OCI-LY7 (cell line): ENCODE measurements around the gene ZYX. TPM values are rescaled to one million over a fixed set of nuclear protein-coding genes. Genes with fewer than 3 reads are reported as not detected.

Experiments
- BruUV-seq: library from RNA; stranded (reverse); fragments of 400-500 nt; replicated peaks from 2 replicates; lab custom pipeline; 2021; lab: Mats Ljungman, UMichigan
- CTCF ChIA-PET: fragments of 300-600 bp; sonication (Branson Sonifier 250); formaldehyde crosslinking; loops from one replicate; lab custom pipeline; 2022; ENCODE audit warnings: antibody characterized with exemption; ENCODE audit not compliant: unreplicated experiment; lab: Charles Lee
- POLR2A ChIA-PET: fragments of 300-600 bp; sonication (Branson Sonifier 250); formaldehyde crosslinking; loops from one replicate; lab custom pipeline; 2022; ENCODE audit warnings: antibody characterized with exemption; lab: Charles Lee
- DNase-seq: peaks from one replicate; pipeline ENCODE4 v3.0.0-alpha.2; 2015; ENCODE audit warnings: low spot score
- H2AFZ ChIP-seq: fragments of 200-600 bp; sonication (generic), shearing (Covaris generic); 2 replicates; pipeline ENCODE4 v1.6.1; 2014; ENCODE audit warnings: mild to moderate bottlenecking, antibody characterized with exemption, low read length, moderate library complexity
- H3K27ac ChIP-seq: fragments of 200-600 bp; sonication (generic); 2 replicates; pipeline ENCODE4 v1.5.1; 2014; ENCODE audit warnings: mixed run types, low read depth, mild to moderate bottlenecking, moderate library complexity, low read length, inconsistent platforms; ENCODE audit not compliant: poor library complexity, severe bottlenecking
- H3K36me3 ChIP-seq: fragments of 200-600 bp; sonication (generic); 2 replicates; pipeline ENCODE4 v1.6.1; 2014; ENCODE audit warnings: mild to moderate bottlenecking, antibody characterized with exemption, low read length, moderate library complexity, mixed read lengths; ENCODE audit not compliant: insufficient read depth
- H3K4me1 ChIP-seq: fragments of 200-600 bp; sonication (generic); 2 replicates; pipeline ENCODE4 v1.5.1; 2014; ENCODE audit warnings: mild to moderate bottlenecking, low read length; ENCODE audit not compliant: insufficient read depth, poor library complexity, severe bottlenecking
- H3K4me2 ChIP-seq: fragments of 200-600 bp; sonication (generic); 2 replicates; pipeline ENCODE4 v1.6.1; 2014; ENCODE audit warnings: mild to moderate bottlenecking, low read length
- H3K4me3 ChIP-seq: fragments of 200-600 bp; sonication (generic); 2 replicates; pipeline ENCODE4 v1.5.1; 2014; ENCODE audit warnings: mild to moderate bottlenecking, low read depth, low read length; ENCODE audit not compliant: poor library complexity, severe bottlenecking
- H3K79me2 ChIP-seq: fragments of 200-600 bp; sonication (generic); 2 replicates; pipeline ENCODE4 v1.6.1; 2016; ENCODE audit warnings: low read depth, mild to moderate bottlenecking, low read length, moderate library complexity, mixed read lengths; ENCODE audit not compliant: insufficient read depth
- H3K9me2 ChIP-seq: fragments of 200-600 bp; sonication (generic); 2 replicates; pipeline ENCODE4 v1.6.1; 2016; ENCODE audit warnings: mild to moderate bottlenecking, low read length, mixed read lengths; ENCODE audit not compliant: insufficient read depth
- H3K9me3 ChIP-seq: fragments of 200-600 bp; sonication (generic); 2 replicates; pipeline ENCODE4 v1.6.1; 2014; ENCODE audit warnings: mild to moderate bottlenecking, mixed run types, low read length, mixed read lengths
- H4K20me1 ChIP-seq: fragments of 200-600 bp; sonication (generic); 2 replicates; pipeline ENCODE4 v1.6.1; 2014; ENCODE audit warnings: mild to moderate bottlenecking, antibody characterized with exemption, low read length, moderate library complexity, mixed read lengths; ENCODE audit not compliant: insufficient read depth
- EZH2phosphoT487 ChIP-seq: fragments of 200-600 bp; sonication (generic); IDR thresholded peaks from 2 replicates; pipeline ENCODE4 v1.6.1; 2018; ENCODE audit warnings: low read depth, borderline replicate concordance, mild to moderate bottlenecking, mixed run types, antibody characterized with exemption, low read length, moderate library complexity, mixed read lengths
- intact Hi-C: fragments of 100-400 bp; cut with micrococcal nuclease; formaldehyde crosslinking; loops from one replicate; pipeline ENCODE4 v1.10.0; 2022; ENCODE audit not compliant: unreplicated experiment
- total RNA-seq, 2 experiments: library from RNA; depleted of rRNA in 1 of 2; stranded (reverse); fragments of >200 nt in 1 of 2; shearing (Covaris generic) in 1 of 2; gene quantifications; 2 replicates each; pipeline ENCODE4 v1.2.3, GENCODE V29; 2014 to 2022
- TF ChIP-seq, protein P1 (sequence below): fragments of 200-600 bp; sonication (generic); conservative IDR thresholded peaks from 2 replicates; pipeline ENCODE4 v1.5.1; 2014; ENCODE audit warnings: mild to moderate bottlenecking, antibody characterized with exemption, low read length, moderate library complexity, mixed read lengths

Gene ZYX
- total RNA-seq, 2 experiments from 2014 or later, result 0.44 to 4.2 TPM

DNA sequence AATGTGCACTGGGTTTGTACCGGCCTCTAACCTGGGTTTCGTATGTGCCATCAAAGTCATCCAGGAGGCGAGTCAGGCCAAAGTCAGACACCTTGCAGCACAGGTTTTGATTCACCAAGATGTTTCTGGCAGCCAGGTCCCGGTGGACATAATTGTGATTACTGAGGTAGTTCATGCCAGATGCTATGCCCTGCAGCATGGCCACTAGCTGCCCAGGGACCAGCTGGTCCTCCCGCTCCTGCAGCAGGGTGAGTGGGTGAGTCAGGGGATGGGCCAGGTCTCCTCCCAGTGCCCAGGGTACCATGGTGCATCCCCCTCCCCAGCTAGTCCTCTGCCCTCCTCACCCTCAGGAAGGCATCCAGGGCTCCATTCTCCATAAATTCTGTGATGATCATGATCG lies 13.6 kb downstream of the ZYX start:
- Histone ChIP-seq H3K4me2 (no peak overlapping the region), H2AFZ (no peak overlapping the region), H3K27ac (no peak overlapping the region), H3K9me3 (no peaks in the 10 kb centered on the region), H3K4me3 (no peak overlapping the region), H3K4me1 (no peaks in the 10 kb centered on the region), H3K36me3 (no peaks in the 10 kb centered on the region), H3K79me2 (no peaks in the 10 kb centered on the region), H3K9me2 (no peaks in the 10 kb centered on the region), H4K20me1 (no peaks in the 10 kb centered on the region)
- intact Hi-C loops, result no loop called here
- no peak for DNase-seq
- ChIA-PET CTCF (no interaction called here), POLR2A (no interaction called here)
- no peak for TF ChIP-seq EZH2phosphoT487
- TF ChIP-seq, protein P1, sequence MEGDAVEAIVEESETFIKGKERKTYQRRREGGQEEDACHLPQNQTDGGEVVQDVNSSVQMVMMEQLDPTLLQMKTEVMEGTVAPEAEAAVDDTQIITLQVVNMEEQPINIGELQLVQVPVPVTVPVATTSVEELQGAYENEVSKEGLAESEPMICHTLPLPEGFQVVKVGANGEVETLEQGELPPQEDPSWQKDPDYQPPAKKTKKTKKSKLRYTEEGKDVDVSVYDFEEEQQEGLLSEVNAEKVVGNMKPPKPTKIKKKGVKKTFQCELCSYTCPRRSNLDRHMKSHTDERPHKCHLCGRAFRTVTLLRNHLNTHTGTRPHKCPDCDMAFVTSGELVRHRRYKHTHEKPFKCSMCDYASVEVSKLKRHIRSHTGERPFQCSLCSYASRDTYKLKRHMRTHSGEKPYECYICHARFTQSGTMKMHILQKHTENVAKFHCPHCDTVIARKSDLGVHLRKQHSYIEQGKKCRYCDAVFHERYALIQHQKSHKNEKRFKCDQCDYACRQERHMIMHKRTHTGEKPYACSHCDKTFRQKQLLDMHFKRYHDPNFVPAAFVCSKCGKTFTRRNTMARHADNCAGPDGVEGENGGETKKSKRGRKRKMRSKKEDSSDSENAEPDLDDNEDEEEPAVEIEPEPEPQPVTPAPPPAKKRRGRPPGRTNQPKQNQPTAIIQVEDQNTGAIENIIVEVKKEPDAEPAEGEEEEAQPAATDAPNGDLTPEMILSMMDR, result no peak
- BruUV-seq, result no TSS peak

DNA sequence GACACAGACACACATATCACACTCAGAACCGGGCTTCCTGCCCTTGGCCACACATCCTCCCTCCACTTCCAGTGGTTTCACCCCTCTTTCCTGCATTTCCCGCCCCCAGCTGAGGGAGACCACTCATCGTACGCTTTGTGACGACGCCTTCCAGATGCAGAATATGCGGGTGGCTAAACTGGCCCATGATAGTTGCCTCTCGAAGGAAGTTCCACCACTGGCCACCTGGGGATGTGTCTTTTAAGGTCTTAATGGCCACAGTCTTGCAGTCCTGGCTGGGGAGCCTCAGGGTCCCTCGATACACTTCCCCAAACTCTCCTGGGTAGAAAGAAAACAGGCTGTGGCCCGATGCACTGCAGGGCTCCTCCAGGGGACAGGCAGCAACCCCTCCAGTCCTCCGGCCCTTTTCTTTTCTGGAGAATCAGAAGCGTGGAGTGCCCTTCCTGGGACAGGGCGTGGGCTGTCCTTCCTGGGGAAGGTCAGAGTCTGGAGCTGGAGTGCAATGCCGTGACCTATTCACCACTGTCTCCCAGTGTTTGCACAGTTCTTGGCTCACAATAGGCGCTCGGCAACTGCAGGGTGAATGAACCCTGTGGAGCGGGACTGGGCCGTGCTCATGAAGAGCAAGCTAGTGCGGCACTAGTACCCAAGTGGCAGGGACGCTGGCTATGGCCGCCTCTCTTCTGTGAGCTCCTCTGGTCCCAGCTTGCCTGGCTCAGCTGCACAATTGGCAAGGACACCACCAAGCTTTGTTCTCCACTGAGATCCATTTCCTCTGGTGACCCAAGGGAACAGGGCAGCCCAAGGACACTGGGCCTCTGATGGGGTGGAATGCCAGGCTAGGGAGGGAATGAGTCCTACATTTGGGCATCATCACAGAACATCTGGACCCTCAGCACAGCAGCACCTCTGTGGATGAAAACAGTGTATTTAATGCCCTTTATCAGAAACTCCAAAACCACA lies 14.3 kb downstream of the ZYX start:
- Histone ChIP-seq H4K20me1 (no peaks in the 10 kb centered on the region; the same call in 1 of the 2 replicates), H3K36me3 (no peaks in the 10 kb centered on the region), H3K4me3 (no peak overlapping the region), H3K27ac (no peak overlapping the region), H3K79me2 (no peaks in the 10 kb centered on the region), H2AFZ (no peak overlapping the region), H3K4me1 (no peaks in the 10 kb centered on the region), H3K9me3 (no peaks in the 10 kb centered on the region), H3K9me2 (no peaks in the 10 kb centered on the region), H3K4me2 (no peak overlapping the region)
- no peak for DNase-seq
- CTCF ChIA-PET, result no interaction called here
- TF ChIP-seq, protein P1, result no peak
- no peak for TF ChIP-seq EZH2phosphoT487
- POLR2A ChIA-PET, result no interaction called here
- intact Hi-C loops, result no loop called here
- BruUV-seq, result no TSS peak

DNA sequence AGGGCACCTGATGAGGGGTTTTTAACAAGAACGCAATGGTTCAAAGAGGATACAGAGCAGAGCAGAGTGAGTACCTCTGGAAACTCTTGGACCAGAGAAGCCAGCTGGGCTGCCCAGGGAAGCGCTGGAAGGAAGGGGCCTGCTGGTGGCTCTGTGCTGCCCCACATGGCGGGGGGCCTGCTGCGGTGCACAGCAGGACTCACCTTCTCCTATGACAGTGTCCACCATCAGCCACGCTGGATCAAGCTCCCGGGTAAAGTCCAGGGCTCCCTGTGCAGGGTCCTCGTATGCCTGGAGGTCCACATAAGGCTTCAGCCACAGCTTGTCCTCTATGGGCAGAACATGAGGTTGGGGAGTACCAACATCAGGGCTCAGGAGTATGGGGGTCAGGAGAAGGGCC lies 15.0 kb downstream of the ZYX start:
- Histone ChIP-seq H3K79me2 (no peaks in the 10 kb centered on the region), H3K4me2 (no peak overlapping the region), H3K27ac (no peak overlapping the region), H3K4me1 (no peaks in the 10 kb centered on the region), H3K4me3 (no peak overlapping the region), H3K36me3 (no peaks in the 10 kb centered on the region), H3K9me2 (no peaks in the 10 kb centered on the region), H3K9me3 (no peaks in the 10 kb centered on the region), H4K20me1 (no peaks in the 10 kb centered on the region; the same call in 1 of the 2 replicates), H2AFZ (no peak overlapping the region)
- CTCF ChIA-PET, result no interaction called here
- TF ChIP-seq, protein P1, result no peak
- TF ChIP-seq EZH2phosphoT487, result no peak
- POLR2A ChIA-PET, result no interaction called here
- no peak for DNase-seq
- intact Hi-C loops, result no loop called here
- BruUV-seq, result no TSS peak
